ENCODE measurements around the gene ANKRD65. TPM values are rescaled to one million over a fixed set of nuclear protein-coding genes. Genes with fewer than 3 reads are reported as not detected.
A peak's percentile ranks its signal among the peaks of the same experiment; 100 is the strongest.
"Not testable (repeated sequence)": the region's sequence is repeated elsewhere in the genome, so short reads cannot be mapped to it uniquely, and the experiment has no call there.

ANKRD65 gene
- polyA plus RNA-seq, 10 donors, result 10.3 to 15.7 (median 14.3) TPM

DNA sequence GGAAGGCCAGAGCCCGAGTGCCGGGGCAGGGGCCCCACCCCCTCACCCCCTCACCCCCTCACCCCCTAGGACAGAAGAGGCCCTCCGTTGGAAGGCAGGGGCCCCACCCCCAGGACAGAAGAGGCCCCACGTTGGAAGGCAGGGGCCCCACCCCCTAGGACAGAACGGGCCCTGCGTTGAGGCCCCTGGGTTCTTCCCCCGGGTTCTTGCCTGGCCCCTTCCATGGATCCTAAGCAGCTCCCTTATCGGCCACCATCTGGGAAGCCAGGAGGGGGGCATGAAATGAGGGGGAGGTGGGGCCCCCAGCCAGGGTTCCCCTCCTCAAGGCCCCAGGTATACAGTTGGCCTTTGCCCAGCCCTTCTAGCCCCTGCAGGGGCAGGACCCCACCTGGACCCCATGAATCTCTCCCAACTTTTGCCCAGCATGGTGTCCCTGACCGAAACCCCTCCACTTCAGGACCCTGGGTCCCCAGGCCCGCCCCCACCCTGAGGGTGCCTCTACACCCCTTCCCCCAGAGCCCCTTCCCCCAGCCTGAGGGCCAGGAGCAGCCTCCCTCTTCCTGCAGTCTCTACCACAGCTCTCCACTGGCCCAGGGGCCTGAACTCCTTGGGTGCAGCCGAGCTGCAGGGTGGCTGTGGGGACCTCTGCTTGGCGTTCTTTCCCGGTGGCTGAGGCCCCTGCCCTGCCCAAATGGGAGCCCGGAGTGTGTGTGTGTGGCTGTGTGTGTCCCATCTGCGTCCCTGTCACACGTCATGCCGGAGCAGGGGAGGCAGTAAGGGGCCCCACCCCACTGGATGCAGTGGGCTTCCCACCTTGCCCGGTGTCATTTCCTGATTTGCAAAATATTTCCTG lies 10.1 kb upstream of the ANKRD65 start:
- peak in 1 of 3 donors; percentile 28 for DNase-seq

DNA sequence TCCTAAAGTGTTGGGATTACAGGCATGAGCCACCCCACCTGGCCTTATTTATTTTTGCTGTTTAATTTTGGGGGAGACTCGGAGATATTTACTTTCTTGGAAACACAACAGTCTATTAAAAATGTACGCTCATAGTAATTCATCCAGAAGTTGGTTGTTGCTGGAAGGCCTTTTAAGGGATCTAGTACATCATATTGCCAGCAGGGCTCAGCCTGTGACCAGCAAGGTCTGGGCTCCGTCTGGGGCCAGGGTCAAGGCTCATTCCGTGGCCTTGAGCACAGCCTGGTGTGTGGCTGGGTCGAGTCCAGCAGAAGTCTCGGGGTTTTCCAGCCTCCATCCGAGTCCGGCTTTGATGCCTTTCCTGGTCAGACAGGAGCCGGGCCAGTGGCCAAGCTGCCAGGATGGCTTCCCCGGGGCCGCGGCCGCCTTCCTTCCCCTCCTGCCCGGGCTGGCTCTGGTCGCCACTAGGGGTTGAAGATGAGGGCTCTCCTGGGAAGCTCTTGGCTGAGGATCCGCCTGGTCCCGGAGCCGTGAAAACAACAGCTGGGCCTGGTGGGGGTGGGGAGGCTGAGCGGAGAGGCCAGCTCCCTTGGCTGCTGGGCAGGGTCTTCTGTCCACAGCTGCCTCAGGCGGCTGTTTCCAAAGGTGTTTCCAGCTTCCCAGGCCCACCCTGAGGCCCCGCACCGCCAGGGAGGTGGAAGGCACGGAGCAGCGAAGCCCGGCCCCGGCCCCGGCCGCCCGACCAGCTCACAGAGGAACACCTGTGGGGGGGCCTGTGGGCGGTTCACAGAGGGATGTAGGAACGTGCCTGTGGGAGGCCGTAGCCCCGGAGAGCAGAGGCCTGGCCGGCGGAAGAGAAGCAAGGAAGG lies 9.3 kb upstream of the ANKRD65 start:
- peak; percentile 81 to 95 (median 85) for DNase-seq

DNA sequence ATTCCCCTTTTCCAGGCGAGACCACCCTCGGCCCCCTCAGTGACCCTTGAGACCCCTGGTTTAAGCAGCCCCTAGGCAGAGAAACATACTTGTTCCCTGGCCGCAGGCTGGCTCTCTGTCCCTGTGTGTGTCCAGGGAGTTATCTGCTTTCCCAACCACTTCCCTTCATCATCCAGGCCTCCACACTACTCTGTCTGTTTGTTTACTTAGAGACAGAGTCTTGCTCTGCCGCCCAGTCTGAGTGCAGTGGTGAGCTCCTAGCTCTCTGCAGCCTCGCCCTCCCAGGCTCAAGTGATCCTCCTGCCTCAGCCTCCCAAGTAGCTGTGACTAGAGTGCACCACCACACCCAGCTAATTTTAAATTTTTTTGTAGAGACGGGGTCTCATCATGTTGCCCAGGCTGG lies 8.6 kb upstream of the ANKRD65 start:
- DNase-seq, result peak in 1 of 3 donors; percentile 79

DNA sequence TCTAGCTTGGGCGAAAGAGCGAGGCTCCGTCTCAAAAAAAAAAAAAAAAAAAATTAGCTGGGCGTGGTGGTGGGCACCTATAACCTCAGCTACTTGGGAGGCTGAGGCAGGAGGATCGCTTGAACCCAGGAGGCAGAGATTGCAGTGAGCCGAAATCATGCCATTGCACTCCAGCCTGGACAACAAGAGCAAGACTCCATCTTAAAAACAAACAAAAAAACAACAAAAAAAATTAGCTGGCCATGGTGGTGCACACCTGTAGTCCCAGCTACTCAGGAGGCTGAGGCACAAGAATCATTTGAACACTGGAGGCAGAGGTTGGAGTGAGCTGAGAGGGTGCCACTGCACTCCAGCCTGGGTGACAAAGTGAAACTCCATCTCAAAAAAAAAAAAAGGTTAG lies 7.9 kb upstream of the ANKRD65 start:
- DNase-seq, result not testable (repeated sequence)

DNA sequence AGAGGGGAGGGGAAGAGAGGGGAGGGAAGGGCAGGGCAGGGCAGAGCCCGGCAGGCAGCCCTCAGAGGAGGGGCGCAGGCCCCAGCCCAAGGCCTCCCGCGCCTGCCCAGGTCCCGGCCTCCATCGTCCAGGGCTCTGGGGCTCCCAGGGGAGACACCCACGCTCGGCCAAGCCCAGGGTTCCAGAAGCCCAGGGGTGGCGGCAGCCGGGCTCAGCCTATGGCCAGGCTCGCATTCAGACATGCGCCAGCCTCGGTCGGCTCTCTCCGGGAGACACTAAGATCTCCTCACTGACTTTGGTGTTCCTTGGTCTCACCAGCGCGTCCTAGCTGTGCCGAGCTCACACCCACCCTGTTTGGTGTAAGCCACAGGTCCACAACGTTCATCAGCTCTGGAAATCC lies 7.1 kb upstream of the ANKRD65 start:
- DNase-seq, result no peak

DNA sequence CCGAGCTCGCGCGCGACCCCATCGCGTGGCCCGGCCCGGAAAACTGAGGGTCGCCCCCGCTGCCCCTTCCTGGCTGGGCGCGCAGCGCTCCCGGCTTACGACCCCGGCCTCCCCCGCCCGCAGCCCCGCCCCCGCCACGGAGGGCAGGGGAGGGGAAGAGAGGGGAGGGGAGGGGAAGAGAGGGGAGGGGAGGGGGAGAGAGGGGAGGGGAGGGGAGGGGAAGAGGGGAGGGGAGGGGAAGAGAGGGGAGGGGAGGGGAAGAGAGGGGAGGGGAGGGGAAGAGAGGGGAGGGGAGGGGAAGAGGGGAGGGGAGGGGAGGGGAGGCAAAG lies 6.7 kb upstream of the ANKRD65 start:
- no peak for DNase-seq

DNA sequence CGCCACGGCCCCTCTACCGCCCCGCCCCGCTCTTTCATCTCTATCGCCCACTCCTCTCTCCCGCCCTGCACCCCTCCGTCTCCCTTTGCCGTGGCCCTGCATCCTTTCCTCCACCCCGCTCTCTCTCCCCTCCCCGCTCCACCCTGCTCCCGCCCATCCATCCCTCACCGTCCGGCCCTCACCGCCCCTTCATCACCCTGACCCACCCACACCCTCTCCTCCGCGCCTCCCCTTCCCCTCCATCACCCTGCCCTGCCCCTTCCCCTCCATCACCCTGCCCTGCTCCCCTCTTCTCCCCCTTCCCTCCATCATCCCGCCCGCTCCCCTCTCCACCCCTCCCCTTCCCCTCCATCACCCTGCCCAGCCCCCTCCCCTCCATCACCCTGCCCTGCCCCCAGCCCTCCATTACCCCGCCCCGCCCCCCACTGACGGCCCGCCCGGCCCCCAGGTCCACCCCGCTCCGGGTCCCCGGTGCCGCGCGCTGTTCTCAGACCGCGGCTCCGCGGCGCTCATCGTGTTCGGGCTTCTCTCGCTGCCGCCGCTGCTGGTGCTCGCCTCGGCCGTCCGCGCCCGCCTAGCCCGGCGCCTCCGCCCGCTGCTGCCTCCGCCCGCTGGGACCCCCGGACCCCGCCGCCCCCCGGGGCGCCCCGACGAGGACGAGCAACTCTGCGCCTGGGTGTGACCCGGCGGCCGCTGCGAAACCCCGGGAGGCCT lies 6.2 kb upstream of the ANKRD65 start:
- no peak for DNase-seq

DNA sequence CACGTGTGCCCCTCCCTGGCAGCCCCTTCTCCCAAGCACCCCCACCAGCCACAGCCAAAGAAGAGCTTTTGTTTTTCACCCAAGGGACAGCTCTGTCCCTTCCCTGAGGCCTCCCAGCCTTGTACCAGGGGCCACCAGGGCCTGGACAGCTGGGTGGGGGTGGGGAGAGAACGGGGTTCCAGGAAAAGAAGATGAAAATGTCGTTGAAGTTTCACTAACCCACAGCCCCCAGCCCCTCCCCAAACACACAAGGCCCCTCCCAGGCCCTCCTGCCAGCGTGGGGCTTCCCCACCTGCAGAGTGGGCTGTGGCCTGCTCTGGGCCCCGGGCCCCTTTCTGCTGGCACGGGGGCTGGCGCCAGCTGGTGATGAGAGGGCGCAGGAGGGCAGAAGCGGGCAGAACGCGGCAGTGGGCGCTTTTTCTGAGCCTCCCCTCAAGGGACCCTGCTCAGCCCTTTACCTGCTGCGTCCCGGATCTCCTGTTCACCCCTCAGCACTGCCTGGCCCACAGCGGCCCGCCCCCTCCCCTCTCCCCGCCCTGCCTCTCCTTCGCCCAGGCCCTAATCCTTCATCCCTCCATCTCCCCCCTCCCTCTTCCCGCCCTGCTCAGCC lies 5.5 kb upstream of the ANKRD65 start:
- DNase-seq, result no peak

DNA sequence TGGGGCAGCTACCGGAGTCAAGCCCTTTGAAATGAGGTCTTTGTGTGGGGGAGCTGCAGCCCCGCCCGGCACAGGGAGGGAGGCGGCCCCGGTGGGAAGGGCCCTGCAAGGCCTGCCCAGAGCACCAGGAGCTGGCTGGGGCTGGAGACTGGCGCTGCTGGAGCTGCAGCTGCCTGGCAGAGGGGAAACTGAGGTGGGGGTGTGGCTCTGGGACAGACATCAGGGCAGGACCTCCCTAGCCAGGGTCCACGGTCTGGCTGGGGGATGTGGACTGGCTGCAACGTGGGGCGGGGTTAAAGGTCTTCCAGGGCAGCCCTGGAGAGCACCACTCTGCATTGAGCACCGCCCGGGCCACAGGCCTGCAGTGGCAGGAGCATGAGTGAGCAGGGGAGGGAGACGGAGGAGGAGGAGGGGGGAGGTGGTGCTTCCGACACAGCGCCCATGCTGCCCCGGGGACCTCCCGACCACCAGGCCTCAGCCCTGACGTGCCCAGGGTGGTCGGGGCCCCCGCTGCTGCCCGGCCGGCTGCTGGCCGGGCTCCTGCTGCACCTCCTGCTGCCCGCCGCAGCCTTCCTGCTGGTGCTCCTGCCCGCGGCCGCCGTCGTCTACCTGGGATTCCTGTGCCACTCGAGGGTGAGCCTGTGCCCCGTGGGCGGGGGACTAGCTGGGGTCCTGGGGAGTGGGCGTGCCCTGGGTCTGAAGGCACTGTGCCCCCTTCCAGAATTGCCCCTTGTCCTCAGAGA lies 4.8 kb upstream of the ANKRD65 start:
- DNase-seq, result no peak

DNA sequence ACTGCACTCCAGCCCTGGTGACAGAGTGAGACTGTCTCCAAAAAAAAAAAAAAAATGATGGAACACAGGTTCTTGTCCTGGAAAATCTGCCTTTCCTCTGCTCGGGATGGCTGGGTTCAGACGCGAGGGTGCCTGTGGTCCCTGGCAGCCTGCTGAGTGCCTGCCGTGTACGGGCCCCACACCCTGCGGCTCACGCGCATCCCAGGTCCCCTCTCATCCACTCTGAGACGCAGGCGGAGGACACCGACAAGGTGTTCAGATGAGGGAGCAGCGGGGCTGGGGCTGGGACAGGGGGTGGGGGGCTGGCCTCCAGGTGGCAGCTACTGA lies 4.3 kb upstream of the ANKRD65 start:
- DNase-seq, result no peak

DNA sequence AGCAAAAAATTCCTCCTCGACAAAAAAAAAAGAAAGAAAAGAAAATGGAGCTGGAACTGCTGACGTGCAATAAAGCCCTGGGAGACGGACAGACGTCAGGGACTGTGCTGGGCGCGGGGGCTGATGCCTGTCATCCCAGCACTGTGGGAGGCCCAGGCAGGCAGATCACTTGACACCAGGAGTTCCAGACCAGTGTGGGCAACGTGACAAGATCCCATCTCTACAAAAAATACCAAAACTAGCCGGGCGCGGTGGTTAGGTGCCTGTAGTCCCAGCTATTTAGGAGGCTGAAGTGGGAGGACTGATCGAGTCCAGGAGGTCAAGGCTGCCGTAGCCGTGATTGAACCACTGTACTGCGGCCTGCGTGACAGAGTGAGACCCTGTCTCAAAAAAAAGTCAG lies 3.6 kb upstream of the ANKRD65 start:
- DNase-seq, result no peak

DNA sequence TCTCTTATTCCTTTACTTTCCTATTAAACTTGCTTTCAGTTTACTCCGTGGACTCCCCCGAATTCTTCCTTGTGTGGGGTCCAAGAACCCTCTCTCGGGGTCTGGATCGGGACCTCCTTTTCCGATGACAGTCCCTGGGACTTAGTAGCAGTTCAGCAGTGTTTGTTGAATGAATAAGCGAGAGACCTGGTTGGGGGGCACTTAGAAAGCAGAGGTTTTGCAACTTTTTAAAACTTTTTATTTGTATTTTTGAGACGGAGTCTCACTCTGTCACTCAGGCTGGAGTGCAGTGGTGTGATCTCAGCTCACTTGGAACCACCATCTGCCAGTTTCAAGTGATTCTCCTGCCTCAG lies 2.1 kb upstream of the ANKRD65 start:
- DNase-seq, result no peak

DNA sequence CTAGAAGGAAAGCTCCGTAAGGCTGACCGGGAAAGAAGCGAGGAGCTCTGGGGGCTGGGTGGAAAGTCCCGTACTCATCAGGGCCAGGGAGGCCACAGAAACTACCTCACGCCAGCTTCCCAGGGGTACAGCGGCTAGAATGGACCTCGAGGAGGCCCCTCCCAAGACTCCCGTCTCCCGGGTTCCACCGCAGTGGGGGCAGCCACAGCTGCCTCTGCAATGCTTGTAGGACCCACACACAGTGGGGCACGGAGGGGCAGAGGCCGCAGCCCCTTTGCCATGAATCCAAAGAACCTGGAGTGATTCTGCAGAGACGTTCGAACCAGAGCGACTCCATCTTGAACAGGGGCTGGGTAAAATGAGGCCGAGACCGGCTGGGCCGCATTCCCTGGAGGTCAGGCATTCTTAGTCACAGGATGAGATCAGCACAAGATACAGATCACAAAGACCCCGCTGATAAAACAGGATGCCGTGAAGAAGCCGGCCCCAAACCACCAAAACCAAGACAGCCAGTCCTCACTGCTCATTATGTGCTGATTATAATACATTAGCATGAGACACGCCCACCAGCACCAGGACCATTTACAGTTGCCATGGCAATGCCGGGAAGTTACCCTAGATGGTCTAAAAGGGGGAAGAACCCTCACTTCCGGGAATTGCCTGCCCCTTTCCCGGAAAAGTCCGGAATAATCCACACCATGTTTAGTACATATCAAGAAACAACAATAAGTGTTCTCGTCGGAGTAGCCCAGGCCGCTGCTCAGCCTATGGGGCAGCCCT lies 1.6 kb upstream of the ANKRD65 start:
- DNase-seq, result no peak

DNA sequence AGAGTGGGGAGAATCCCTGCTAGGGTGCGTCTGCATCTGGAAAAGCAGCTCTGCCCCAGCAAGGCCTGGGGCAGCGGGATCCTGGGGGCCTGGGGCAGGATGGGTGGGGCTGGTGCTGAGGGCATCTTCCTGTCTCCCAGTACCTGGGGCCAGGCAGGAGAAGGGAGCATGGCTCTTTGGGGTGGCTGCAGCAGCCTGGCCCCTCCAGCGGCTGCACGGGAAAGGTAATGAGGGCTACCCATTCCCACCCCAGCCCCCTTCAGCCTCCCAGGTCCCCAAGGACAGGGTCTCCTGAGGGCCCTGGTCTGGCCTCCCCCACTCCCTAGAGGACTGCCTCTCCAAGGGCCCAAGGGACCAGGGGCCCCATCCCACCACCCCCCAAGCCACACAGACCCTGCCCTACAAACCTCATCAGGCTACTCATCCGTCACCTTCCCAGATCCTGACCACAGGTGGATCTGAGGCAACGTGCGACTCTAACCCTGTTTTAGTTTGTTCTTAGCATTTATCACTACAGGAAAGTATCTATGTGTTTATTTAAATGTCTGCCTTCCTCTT lies 910 bp upstream of the ANKRD65 start:
- DNase-seq, result no peak

DNA sequence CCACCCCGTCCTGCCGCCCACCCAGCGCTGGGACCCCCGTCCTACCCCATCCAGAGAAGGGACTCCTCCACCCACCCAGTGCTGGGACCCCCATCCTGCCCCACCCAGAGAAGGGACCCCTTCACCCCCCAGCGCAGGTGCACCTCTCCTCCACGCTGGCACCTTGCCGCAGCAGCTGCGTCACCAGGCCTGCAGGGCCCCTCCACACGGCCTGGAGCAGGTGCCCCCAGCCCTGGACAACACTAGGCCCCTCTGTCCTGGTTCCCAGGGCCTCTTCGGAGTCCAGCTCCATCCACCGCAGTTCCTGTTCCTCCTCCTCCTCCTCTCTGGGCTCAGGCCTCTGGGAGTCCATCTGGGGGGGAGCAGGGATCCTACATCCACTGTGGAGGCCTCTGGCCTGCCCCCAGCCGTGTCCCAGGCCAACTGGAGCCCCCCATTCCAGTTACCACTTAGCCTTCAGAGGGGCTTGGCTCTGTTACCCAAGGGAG lies 378 bp downstream of the ANKRD65 start:
- DNase-seq, result no peak

DNA sequence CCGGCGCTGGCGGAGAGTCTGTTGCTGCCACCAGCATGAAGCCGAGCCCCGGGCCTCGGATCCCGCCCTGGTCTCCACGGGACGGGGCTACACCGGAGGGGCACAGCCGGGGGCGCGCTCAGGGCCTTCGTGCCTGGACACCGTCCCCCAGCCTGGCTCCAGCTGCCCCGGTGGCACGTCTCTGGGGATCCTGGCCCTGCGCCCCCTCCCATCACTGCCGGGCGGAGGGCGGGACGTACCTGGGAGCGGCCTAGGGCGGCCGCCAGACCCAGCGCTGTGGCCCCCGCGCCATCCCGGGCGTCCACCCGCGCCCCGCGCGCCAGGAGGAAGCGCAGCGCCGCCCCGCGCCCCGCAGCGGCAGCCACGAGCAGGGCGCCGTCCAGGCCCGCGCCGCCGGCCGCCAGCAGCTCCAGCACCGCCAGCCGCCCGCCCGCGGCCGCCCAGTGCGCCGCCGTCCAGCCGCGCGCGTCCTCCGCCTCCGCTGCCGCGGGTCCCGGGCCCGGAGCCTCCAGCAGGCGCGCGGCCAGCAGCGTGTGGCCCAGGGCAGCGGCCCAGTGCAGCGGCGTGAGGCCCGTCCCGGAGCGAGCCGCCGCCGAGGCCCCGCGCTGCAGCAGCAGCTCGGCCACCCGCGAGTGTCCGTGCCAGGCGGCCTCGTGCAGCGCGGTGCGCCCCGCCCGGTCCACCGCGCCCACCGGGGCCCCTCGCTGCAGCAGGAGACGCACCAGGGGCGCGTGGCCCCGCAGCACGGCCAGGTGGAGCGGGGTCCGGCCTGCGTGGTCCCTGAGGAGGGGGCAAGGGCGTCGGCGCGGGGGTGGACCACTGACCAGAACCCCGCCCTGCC lies 1.0 kb downstream of the ANKRD65 start:
- no peak for DNase-seq

DNA sequence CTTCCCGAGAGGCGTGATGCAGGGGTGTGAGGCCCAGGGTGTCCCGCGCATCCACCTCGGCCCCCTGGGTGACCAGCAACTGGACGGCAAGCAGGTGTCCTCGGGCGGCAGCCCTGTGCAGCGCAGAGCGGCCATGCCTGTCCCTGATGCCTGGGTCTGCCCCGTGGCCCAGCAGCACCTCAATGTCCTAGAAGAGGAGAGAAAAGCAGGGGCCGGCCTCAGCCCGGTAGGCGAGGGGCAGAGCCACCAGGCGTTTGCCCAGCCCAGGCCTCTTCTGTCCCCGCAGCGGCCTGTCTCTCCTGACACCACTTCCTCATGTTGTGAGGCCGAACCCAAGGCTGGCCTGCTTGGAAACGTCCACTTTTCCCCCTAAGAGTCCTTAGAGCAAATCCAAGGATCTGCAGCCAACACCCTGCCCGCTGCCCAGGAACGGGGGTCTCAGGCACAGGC lies 1.7 kb downstream of the ANKRD65 start:
- DNase-seq, result no peak

DNA sequence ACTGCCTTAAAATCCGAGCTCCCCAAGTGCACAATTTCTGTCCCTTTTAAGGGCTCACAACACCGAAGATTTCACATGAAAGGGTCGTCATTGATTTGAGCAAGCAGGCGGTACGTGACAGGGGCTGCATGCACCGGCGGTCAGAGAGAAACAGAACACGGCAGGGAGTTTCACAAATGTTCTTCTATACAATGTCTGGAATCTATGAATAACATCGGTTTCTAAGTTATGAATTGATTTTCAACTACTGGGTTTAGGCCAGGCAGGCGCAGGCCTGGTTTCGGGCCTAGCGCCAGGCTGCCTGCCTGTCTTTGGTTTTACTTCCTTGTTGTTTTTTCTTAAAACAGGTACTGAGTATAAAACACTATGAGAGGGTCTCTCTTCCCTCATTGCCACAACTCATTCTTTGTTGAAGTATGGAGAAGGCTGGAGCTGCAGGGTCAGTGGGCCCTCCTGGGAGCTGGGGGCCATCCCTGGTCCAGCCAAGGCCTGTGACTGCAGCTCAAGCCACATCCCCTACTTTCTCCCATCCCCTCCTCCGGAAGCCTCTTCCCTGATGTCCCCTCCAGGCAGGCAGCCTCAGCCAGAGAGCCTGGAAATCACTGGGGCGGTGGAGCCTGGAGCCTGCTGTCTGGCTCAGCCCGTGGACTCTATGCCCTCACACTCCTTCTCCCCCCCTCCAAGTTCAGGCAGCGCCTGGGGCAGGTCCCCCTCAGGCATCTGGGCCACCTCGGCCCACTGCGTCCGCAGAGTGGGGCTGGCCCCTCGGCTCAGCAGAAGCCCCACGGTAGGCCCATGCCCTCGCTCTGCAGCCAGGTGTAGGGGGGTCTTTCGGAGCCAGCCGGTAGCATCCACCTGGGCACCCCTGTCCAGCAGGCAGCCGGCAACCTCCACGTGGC lies 2.4 kb downstream of the ANKRD65 start:
- DNase-seq, result no peak

All from muscle of back (tissue), 11 donors.